H1 (cell line): ENCODE measurements around the gene METRN. TPM values are rescaled to one million over a fixed set of nuclear protein-coding genes. Genes with fewer than 3 reads are reported as not detected.

Experiments used
- CHD7 ChIP-seq: fragments of 300-600 bp; sonication (generic); IDR thresholded peaks from 2 replicates; pipeline ENCODE4 v1.7.1; 2012; ENCODE audit warnings: low read length, moderate library complexity, mild to moderate bottlenecking, inconsistent platforms; ENCODE audit not compliant: insufficient replicate concordance
- NANOG ChIP-seq: IDR thresholded peaks from 2 replicates; pipeline ENCODE4 v1.6.1; 2011; ENCODE audit warnings: low read length, low read depth, mild to moderate bottlenecking, inconsistent platforms; ENCODE audit not compliant: insufficient read depth, poor library complexity, severe bottlenecking
- NRF1 ChIP-seq: IDR thresholded peaks from 2 replicates; pipeline ENCODE4 v1.6.1; 2011; ENCODE audit warnings: mild to moderate bottlenecking, low read depth, low read length, improper control_type of control experiment
- POLR2AphosphoS5 ChIP-seq: IDR thresholded peaks from 2 replicates; pipeline ENCODE4 v1.6.1; 2011; ENCODE audit warnings: low read depth, low read length
- RNF2 ChIP-seq: fragments of 200-900, 300-1000 bp; sonication (generic); IDR thresholded peaks from 2 replicates; pipeline ENCODE4 v1.7.1; 2016; ENCODE audit warnings: borderline replicate concordance, low read depth, mild to moderate bottlenecking, antibody characterized with exemption, low read length; ENCODE audit not compliant: poor library complexity, severe bottlenecking; ENCODE audit errors: missing control alignments
- SIN3A ChIP-seq, 2 experiments: IDR thresholded peaks in 1 of 2; conservative IDR thresholded peaks in 1 of 2; 2 replicates each; pipeline ENCODE4 v1.6.1; 2011 to 2012; ENCODE audit warnings: low read length in 2 of 2, improper control_type of control experiment in 1 of 2, low read depth in 1 of 2, mild to moderate bottlenecking in 1 of 2
- SP1 ChIP-seq: IDR thresholded peaks from 2 replicates; pipeline ENCODE4 v1.6.1; 2011; ENCODE audit warnings: low read depth, low read length
- SP2 ChIP-seq: IDR thresholded peaks from 2 replicates; pipeline ENCODE4 v1.6.1; 2012; ENCODE audit warnings: mild to moderate bottlenecking, low read length, inconsistent platforms
- polyA plus RNA-seq, 7 experiments: library from polyadenylated mRNA; depleted of rRNA in 3 of 7; stranded (reverse) in 5 of 7; unstranded in 2 of 7; fragments of >200 nt in 5 of 7; fragments of 200-250 nt in 2 of 7; gene quantifications; 1 replicate in 5 of 7; 2 replicates in 1 of 7; 4 replicates in 1 of 7; pipeline versions ENCODE4 v1.2.1 to v1.2.3, GENCODE V29; 2011 to 2013; ENCODE audit warnings: missing spikeins in 2 of 7, mixed read lengths in 2 of 7
- total RNA-seq: library from RNA; stranded (reverse); fragmentation: NEBNext Ultra II Directional; extraction: Animal tissue kit (Norgen Biotek cat#: 25700); gene quantifications from 2 replicates; pipeline ENCODE4 v1.2.1, GENCODE V29; 2021

METRN gene
- total and polyA plus RNA-seq, 2 of the 8 experiments (the other 6 are each of a cell fraction or from before 2014, with no cell fraction given), result 18.7 to 25.8 TPM

GRCh38 chr16:679814-680624 is 34.9 kb upstream of the METRN start, which contains the start of gene STUB1 (continued):
- TF ChIP-seq SP1 (no peak), SP2 (no peak), NANOG (no peak), NRF1 (no peak), CHD7 (no peak), RNF2 (no peak), SIN3A (conservative IDR thresholded peaks at IDR 0.05 in 1 of 2, IDR thresholded peaks at IDR 0.05 in 1 of 2; ENCODE audit: low read depth in 1 of 2, low read length in 2 of 2) (peak in 1 of 2 experiments; percentile 36; a peak in 1 of 4 replicates), POLR2AphosphoS5 (0 out of 2 replicates have a peak, but pooled peaks have one; percentile 15)
